GM18867 (cell line): ENCODE measurements around the gene BTBD6.
"Not testable (repeated sequence)": the region's sequence is repeated elsewhere in the genome, so short reads cannot be mapped to it uniquely, and the experiment has no call there.

Experiments
- ATAC-seq: cut with Tn5 transposase; IDR thresholded peaks from one replicate; pipeline ENCODE4 v1.9.1; 2021; ENCODE audit warnings: mild to moderate bottlenecking, moderate library complexity; ENCODE audit not compliant: unreplicated experiment

Gene BTBD6

DNA sequence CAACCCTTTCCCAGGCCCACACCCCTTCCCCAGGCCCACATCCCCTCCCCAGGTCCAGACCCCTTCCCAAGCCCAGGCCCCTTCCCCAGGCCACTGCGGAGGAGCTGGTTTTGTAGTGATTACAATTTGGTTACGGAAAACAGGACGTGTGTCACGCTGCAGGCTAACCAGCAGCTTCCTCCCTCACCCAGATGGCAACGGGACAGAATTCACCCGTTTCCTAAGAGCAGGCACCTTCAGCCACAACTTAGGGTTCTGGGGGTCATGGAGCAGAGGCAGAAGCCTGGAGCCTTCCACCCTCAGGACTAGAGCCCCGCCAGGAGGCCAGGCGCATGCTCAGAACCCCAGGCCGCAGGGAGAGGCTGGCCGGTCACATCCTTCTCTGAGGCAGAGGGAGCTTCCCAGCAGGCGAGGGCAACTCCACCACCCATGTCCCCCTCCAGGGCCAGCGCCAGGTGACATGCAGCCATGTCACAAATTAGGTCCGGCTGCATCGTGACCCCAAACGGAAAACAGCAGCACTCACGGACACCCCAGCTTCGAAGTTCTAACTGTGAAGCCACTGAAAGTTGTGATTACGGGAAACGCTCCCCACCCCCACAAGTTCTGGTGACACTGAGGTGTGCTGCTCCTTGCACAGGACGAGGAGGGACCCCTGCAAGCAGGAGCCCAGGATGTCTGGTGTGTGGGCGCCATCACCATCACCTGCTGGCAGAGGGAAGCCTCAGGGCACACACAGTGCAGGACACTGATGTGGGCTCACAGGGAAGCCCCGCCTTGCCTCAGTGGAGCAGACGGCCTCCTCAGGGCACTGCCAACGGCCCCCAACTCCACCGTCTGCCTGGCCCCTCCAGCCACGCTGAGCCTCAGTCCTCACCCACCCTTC, 44.7 kb downstream of the BTBD6 start:
- ATAC-seq: no peak

DNA sequence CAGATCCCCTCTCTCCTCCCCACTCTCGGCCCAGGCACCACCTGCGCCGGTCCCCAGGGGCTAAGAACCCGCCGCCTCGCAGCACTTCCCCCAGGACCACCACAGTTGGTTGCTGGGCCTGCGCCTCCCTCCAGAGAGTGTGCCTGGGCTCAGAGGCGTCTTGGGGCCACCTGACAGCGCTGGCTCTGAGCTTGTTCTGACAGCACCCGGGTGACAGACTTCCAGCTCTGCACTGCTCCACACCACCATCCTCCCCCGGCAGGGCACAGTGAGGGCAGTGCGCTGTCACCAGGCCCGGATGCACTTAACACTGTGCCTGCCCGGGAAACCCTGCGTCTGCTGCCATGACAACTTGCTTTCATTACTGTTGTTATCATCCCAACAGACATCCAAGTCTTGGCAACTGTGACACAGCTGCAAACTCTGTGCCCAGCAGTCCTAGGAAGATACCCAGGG, 45.8 kb downstream of the BTBD6 start:
- ATAC-seq: no peak

DNA sequence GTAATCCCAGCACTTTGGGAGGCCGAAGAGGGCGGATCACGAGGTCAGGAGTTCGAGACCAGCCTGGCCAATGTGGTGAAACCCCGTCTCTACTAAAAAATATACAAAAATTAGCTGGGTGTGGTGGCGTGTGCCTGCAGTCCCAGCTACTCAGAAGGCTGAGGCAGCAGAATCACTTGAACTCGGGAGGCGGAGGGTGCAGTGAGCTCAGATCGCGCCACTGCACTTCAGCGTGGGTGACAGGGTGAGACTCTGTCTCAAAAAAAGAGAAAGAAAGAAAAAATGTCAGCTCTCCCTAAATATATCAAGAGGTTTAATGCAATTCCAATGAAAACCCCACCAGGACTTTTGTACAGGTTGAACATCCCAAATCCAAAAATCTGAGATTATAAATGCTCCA, 49.0 kb downstream of the BTBD6 start:
- not testable (repeated sequence) for ATAC-seq

- ATAC-seq: peak; percentile 19
Observed at GRCh38 chr14:105299654-105300541, 51.6 kb downstream of the BTBD6 start.
